A549 treated with ZK216348 at 1 μM for 4 hours (cell line): Measurements from ENCODE around the gene ATP6V1B1. TPM values are rescaled to one million over a fixed set of nuclear protein-coding genes. Genes with fewer than 3 reads are reported as not detected.

ENCODE experiments used
- total RNA-seq: library from RNA; stranded (reverse); fragments of 200-300 nt; extraction: Qiagen RNA extraction; gene quantifications from 5 replicates; pipeline ENCODE4 v1.2.3, GENCODE V29; 2022; ENCODE audit warnings: low read depth

Gene ATP6V1B1
- total RNA-seq, result 1.2 to 2.5 TPM (median 2.0 TPM) in 5 replicates

GRCh38 chr2:70935468-70936164 lies at the start of gene ATP6V1B1:
Gene ATP6V1B1, plus strand, starts transcription at chr2:70935900. Its CDS starts 55 bp downstream, at chr2:70935955.

GRCh38 chr2:70978341-70979179 lies 42.9 kb downstream of the ATP6V1B1 start, which contains the start of gene ANKRD53:
Gene ANKRD53, plus strand, starts transcription at chr2:70978630. Its CDS starts 16 bp downstream, at chr2:70978646.

GRCh38 chr2:70994699-70995425 lies 59.2 kb downstream of the ATP6V1B1 start, which contains the start of gene TEX261:
Gene TEX261, minus strand, starts transcription at chr2:70994873. Its CDS starts 116 bp downstream, at chr2:70994757.

Other genes with a start within 250 kb of the ATP6V1B1 start
- 21.3 to 31.7 TPM (median 25.0 TPM) in 5 replicates for gene ADD2, start 167.7 kb upstream of the ATP6V1B1 start, total RNA-seq
- gene FIGLA, start 145.3 kb upstream of the ATP6V1B1 start, total RNA-seq, result not detected in 5 replicates
- gene CLEC4F, start 115.3 kb upstream of the ATP6V1B1 start, total RNA-seq, result not detected in 5 replicates
- not detected in 5 replicates for gene CD207, start 100.1 kb upstream of the ATP6V1B1 start, total RNA-seq
- gene VAX2, start 35.3 kb upstream of the ATP6V1B1 start, total RNA-seq, result 2.9 to 6.1 TPM (median 4.4 TPM) in 5 replicates
- gene ANKRD53, start 42.7 kb downstream of the ATP6V1B1 start, total RNA-seq, result not detected in 5 replicates
- gene TEX261, start 59.0 kb downstream of the ATP6V1B1 start, total RNA-seq, result 70.6 to 88.3 TPM (median 83.2 TPM) in 5 replicates
- gene NAGK, start 132.7 kb downstream of the ATP6V1B1 start, total RNA-seq, result 60.7 to 89.7 TPM (median 79.7 TPM) in 5 replicates
- gene MCEE, start 194.3 kb downstream of the ATP6V1B1 start, total RNA-seq, result 9.7 to 13.6 TPM (median 10.0 TPM) in 5 replicates
- gene MPHOSPH10, start 194.7 kb downstream of the ATP6V1B1 start, total RNA-seq, result 33.4 to 59.3 TPM (median 36.6 TPM) in 5 replicates